IMR-90 (cell line): ENCODE data around the gene OFD1. TPM values are rescaled to one million over a fixed set of nuclear protein-coding genes. Genes with fewer than 3 reads are reported as not detected.

ENCODE experiments used
- ATAC-seq: fragments of 200-7000 bp; cut with Tn5 transposase; 2 replicates; pipeline ENCODE4 v1.9.1; 2020; ENCODE audit warnings: low read depth, mild to moderate bottlenecking, moderate library complexity
- BruUV-seq: library from RNA; stranded (reverse); fragments of 400-500 nt; replicated peaks from 2 replicates; lab custom pipeline; 2021; lab: Mats Ljungman, UMichigan
- CTCF ChIA-PET: fragments of 300-600 bp; formaldehyde crosslinking; extraction: SDS; loops from one replicate; lab custom pipeline; 2021; ENCODE audit warnings: antibody characterized with exemption; lab: Yijun Ruan, JAX
- POLR2A ChIA-PET: fragments of 300-600 bp; sonication (Branson Sonifier 250); formaldehyde crosslinking; loops from one replicate; lab custom pipeline; 2022; ENCODE audit warnings: antibody characterized with exemption; ENCODE audit not compliant: unreplicated experiment; lab: Charles Lee
- DNase-seq: peaks from one replicate; pipeline ENCODE4 v3.0.0; 2013
- H2AFZ ChIP-seq: replicated peaks from 2 replicates; pipeline ENCODE3; 2013; ENCODE audit warnings: low read length, mild to moderate bottlenecking; ENCODE audit not compliant: poor library complexity
- H2AK5ac ChIP-seq: 2 replicates; pipeline ENCODE4 v1.6.1; 2013; ENCODE audit warnings: low read depth, low read length, inconsistent platforms
- H2AK9ac ChIP-seq: replicated peaks from 2 replicates; pipeline ENCODE3; 2013; ENCODE audit warnings: mild to moderate bottlenecking, low read depth, low read length, moderate library complexity; ENCODE audit not compliant: poor library complexity
- H2BK120ac ChIP-seq: 2 replicates; pipeline ENCODE4 v1.6.1; 2013; ENCODE audit warnings: low read depth, low read length, inconsistent platforms
- H2BK15ac ChIP-seq: 3 replicates; pipeline ENCODE4 v1.6.1; 2013; ENCODE audit warnings: low read depth, low read length, inconsistent platforms
- H2BK20ac ChIP-seq: 2 replicates; pipeline ENCODE4 v1.6.1; 2013; ENCODE audit warnings: low read depth, mild to moderate bottlenecking, inconsistent platforms, low read length, moderate library complexity
- H2BK5ac ChIP-seq: 2 replicates; pipeline ENCODE4 v1.6.1; 2013; ENCODE audit warnings: mild to moderate bottlenecking, low read depth, low read length, inconsistent platforms; ENCODE audit not compliant: poor library complexity, severe bottlenecking
- H3K14ac ChIP-seq: replicated peaks from 2 replicates; pipeline ENCODE4 v1.6.1; 2013; ENCODE audit warnings: low read depth, low read length, inconsistent platforms
- H3K18ac ChIP-seq: 2 replicates; pipeline ENCODE4 v1.6.1; 2013; ENCODE audit warnings: low read depth, low read length, control low read depth
- H3K23ac ChIP-seq: 2 replicates; pipeline ENCODE4 v1.6.1; 2013; ENCODE audit warnings: low read depth, low read length, inconsistent platforms
- H3K27ac ChIP-seq: 2 replicates; pipeline ENCODE4 v1.5.1; 2013; ENCODE audit warnings: mild to moderate bottlenecking, control low read depth, low read length; ENCODE audit not compliant: insufficient read depth
- H3K27me3 ChIP-seq: 2 replicates; pipeline ENCODE4 v1.6.1; 2013; ENCODE audit warnings: low read length; ENCODE audit not compliant: control insufficient read depth, insufficient read depth
- H3K36me3 ChIP-seq: 2 replicates; pipeline ENCODE4 v1.6.1; 2013; ENCODE audit warnings: low read length, mixed read lengths; ENCODE audit not compliant: control insufficient read depth, insufficient read depth
- H3K4ac ChIP-seq: 2 replicates; pipeline ENCODE4 v1.6.1; 2013; ENCODE audit warnings: low read depth, low read length, inconsistent platforms
- H3K4me1 ChIP-seq: 2 replicates; pipeline ENCODE4 v1.6.1; 2013; ENCODE audit warnings: low read length, mixed read lengths; ENCODE audit not compliant: control insufficient read depth, insufficient read depth
- H3K4me2 ChIP-seq: 2 replicates; pipeline ENCODE4 v1.6.1; 2013; ENCODE audit warnings: low read depth, mild to moderate bottlenecking, control low read depth, low read length, moderate library complexity
- H3K4me3 ChIP-seq: 2 replicates; pipeline ENCODE4 v1.5.1; 2013; ENCODE audit warnings: low read depth, mild to moderate bottlenecking, control low read depth, low read length, moderate library complexity; ENCODE audit not compliant: insufficient read depth
- H3K56ac ChIP-seq: 2 replicates; pipeline ENCODE4 v1.6.1; 2013; ENCODE audit warnings: low read length, inconsistent platforms; ENCODE audit not compliant: insufficient read depth; ENCODE audit errors: extremely low read depth
- H3K79me1 ChIP-seq, 2 experiments: 2 replicates each; pipeline ENCODE4 v1.6.1; 2013; ENCODE audit warnings: low read length in 2 of 2, inconsistent platforms in 1 of 2, low read depth in 1 of 2
- H3K9ac ChIP-seq: 2 replicates; pipeline ENCODE4 v1.6.1; 2013; ENCODE audit warnings: low read depth, low read length, control low read depth
- H3K9me1 ChIP-seq: 2 replicates; pipeline ENCODE4 v1.6.1; 2013; ENCODE audit warnings: low read length, inconsistent platforms; ENCODE audit not compliant: insufficient read depth
- H3K9me3 ChIP-seq: 2 replicates; pipeline ENCODE4 v1.6.1; 2013; ENCODE audit warnings: low read length; ENCODE audit not compliant: control insufficient read depth, insufficient read depth
- H4K20me1 ChIP-seq: 2 replicates; pipeline ENCODE4 v1.6.1; 2013; ENCODE audit warnings: low read length, inconsistent platforms; ENCODE audit not compliant: insufficient read depth
- H4K5ac ChIP-seq: 2 replicates; pipeline ENCODE4 v1.6.1; 2013; ENCODE audit warnings: mild to moderate bottlenecking, low read depth, low read length, control low read depth
- H4K8ac ChIP-seq, 2 experiments: 2 replicates each; pipeline ENCODE4 v1.6.1; 2013; ENCODE audit warnings: low read depth in 2 of 2, low read length in 2 of 2, control low read depth in 1 of 2, inconsistent platforms in 1 of 2
- H4K91ac ChIP-seq: 2 replicates; pipeline ENCODE4 v1.6.1; 2013; ENCODE audit warnings: low read depth, low read length, inconsistent platforms; ENCODE audit not compliant: insufficient read depth
- MXI1 ChIP-seq: IDR thresholded peaks from 2 replicates; pipeline ENCODE4 v1.6.1; 2012; ENCODE audit warnings: low read depth, mild to moderate bottlenecking, low read length, moderate library complexity, borderline replicate concordance
- RCOR1 ChIP-seq: IDR thresholded peaks from 2 replicates; pipeline ENCODE4 v1.6.1; 2012; ENCODE audit warnings: mild to moderate bottlenecking, low read length, improper control_type of control experiment; ENCODE audit not compliant: insufficient replicate concordance
- SMC3 ChIP-seq: fragments of 150-350 bp; IDR thresholded peaks from 2 replicates; pipeline ENCODE4 v1.6.1; 2016; ENCODE audit warnings: low read depth, mild to moderate bottlenecking, antibody characterized with exemption, low read length, moderate library complexity
- WGBS, 2 experiments: methylation state at CpG; one replicate each; pipeline versions ENCODE4 v1.1.5 to v1.1.7; 2013; ENCODE audit warnings: missing lambda C conversion rate in 2 of 2; ENCODE audit not compliant: insufficient read length in 1 of 2; ENCODE audit errors: extremely low coverage in 2 of 2; 5-methylcytosine and 5-hydroxymethylcytosine counted together
- dilution Hi-C: fragments of 300-500 bp; cut with HindIII; formaldehyde crosslinking; loops from one replicate; pipeline ENCODE4 v1.14.3; 2018; ENCODE audit warnings: low sequenced_read_pairs; ENCODE audit not compliant: unreplicated experiment
- in situ Hi-C: fragments of 300-500 bp; cut with MboI; formaldehyde crosslinking; loops from 3 replicates; pipeline ENCODE4 v1.14.3; 2019; ENCODE audit warnings: low sequenced_read_pairs, inconsistent platforms, mixed read lengths
- intact Hi-C: fragments of 100-400 bp; cut with micrococcal nuclease; formaldehyde crosslinking; loops from 2 replicates; pipeline ENCODE4 v1.10.0; 2022
- polyA plus RNA-seq, 3 experiments: library from polyadenylated mRNA; depleted of rRNA; stranded (reverse); fragments of >200 nt; gene quantifications; 2 replicates each; pipeline ENCODE4 v1.2.3, GENCODE V29; 2012; ENCODE audit warnings: low replicate concordance in 1 of 3
- total RNA-seq: library from RNA; depleted of rRNA; stranded (reverse); fragments of >200 nt; gene quantifications from 2 replicates; pipeline ENCODE4 v1.2.3, GENCODE V29; 2012

Gene OFD1
- total and polyA plus RNA-seq, 2 of the 4 experiments (the other 2 are of a cell fraction): 8.4 to 8.6 TPM

DNA sequence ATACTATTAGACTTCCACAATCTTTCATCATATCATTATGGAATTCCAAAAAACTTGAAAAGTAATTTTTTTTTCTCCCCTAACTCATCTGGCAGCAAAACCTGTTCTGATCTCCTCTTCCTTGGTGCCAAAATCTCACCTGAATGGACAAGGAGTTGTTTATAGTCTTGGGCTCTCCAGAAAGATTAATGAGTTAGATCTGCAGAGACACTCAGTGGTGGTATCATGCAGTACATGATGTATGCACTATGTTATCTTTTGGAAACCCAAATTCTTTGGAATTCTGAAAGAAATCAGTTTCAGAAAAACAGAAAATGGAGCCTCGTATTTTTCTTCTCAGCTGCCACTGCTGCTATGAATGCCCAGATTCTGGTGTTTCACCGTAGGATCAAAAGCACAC is 70.7 kb downstream of the OFD1 start:
- no peaks in the 10 kb centered on the region for H3K9me1 ChIP-seq
- CTCF ChIA-PET: interaction anchor here (1.3 kb wide), 1 partner anchor 13 kb away, joined by 4 read pairs; no protein-coding TSS in a partner anchor
- in situ Hi-C loops: no loop called here
- H3K14ac ChIP-seq: no peak overlapping the region
- no peaks in the 10 kb centered on the region for H4K20me1 ChIP-seq
- no peaks in the 10 kb centered on the region for H3K36me3 ChIP-seq
- H2AK9ac ChIP-seq: no peak overlapping the region
- H2AFZ ChIP-seq: no peak overlapping the region
- dilution Hi-C loops: no loop called here
- TF ChIP-seq MXI1 (no peak), RCOR1 (no peak), SMC3 (no peak)
- H2BK20ac ChIP-seq: no peak overlapping the region
- BruUV-seq: no TSS peak
- no peak overlapping the region for H3K4ac ChIP-seq
- H3K9ac ChIP-seq: no peak overlapping the region
- H3K79me1 ChIP-seq: no peaks in the 10 kb centered on the region
- H2BK15ac ChIP-seq: no peak overlapping the region
- ATAC-seq (no peak), DNase-seq (no peak)
- 40% methylated on average over 1 of the region's 2 CpGs; no CpG with 5 or more reads in 1 of the 2 experiments for WGBS, 2 experiments
- H3K9me3 ChIP-seq: no peaks in the 10 kb centered on the region; the same call in 1 of the 2 replicates
- no peak overlapping the region for H3K4me2 ChIP-seq
- H3K27ac ChIP-seq: no peak overlapping the region
- H3K4me3 ChIP-seq: no peak overlapping the region
- no peak overlapping the region for H4K91ac ChIP-seq
- no peaks in the 10 kb centered on the region for H3K4me1 ChIP-seq
- no peak overlapping the region for H2BK120ac ChIP-seq
- intact Hi-C loops: no loop called here
- H3K23ac ChIP-seq: no peak overlapping the region
- no peak overlapping the region for H3K56ac ChIP-seq
- H4K5ac ChIP-seq: no peak overlapping the region
- POLR2A ChIA-PET: no interaction called here
- peaks cover 21% of the 10 kb centered on the region for H3K27me3 ChIP-seq
- H2BK5ac ChIP-seq: no peak overlapping the region
- no peak overlapping the region for H3K18ac ChIP-seq
- H4K8ac ChIP-seq: no peak overlapping the region
- H2AK5ac ChIP-seq: no peak overlapping the region
